Activated CD4-positive, alpha-beta T cell treated with anti-CD3 and anti-CD28 coated beads, Interleukin-2, amount 10 ng/mL, durations not matched to agents 7 days and 5 days (primary cell): ENCODE measurements around the gene GABRB2. TPM values are rescaled to one million over a fixed set of nuclear protein-coding genes. Genes with fewer than 3 reads are reported as not detected.

Experiments
- CTCF ChIA-PET: fragments of 350-600 bp; sonication (Branson Sonifier 250); formaldehyde crosslinking; loops from one replicate; lab custom pipeline; 2021; ENCODE audit warnings: antibody characterized with exemption; lab: Charles Lee
- POLR2A ChIA-PET: fragments of 350-600 bp; sonication (Branson Sonifier 250); formaldehyde crosslinking; loops from one replicate; lab custom pipeline; 2021; ENCODE audit warnings: antibody characterized with exemption; lab: Charles Lee
- DNase-seq: peaks from one replicate; pipeline ENCODE4 v3.0.0-alpha.2; 2020
- H3K27ac Mint-ChIP-seq: one replicate; pipeline ENCODE4 v1.8.0; 2021; ENCODE audit warnings: mild to moderate bottlenecking, moderate library complexity, mixed read lengths
- H3K27me3 Mint-ChIP-seq: one replicate; pipeline ENCODE4 v1.8.0; 2021; ENCODE audit warnings: mixed read lengths
- H3K36me3 Mint-ChIP-seq: one replicate; pipeline ENCODE4 v1.8.0; 2021; ENCODE audit warnings: low read depth, mixed read lengths
- H3K4me1 Mint-ChIP-seq: one replicate; pipeline ENCODE4 v1.8.0; 2021; ENCODE audit warnings: mixed read lengths
- H3K4me3 Mint-ChIP-seq: one replicate; pipeline ENCODE4 v1.8.0; 2021; ENCODE audit warnings: mild to moderate bottlenecking, moderate library complexity, mixed read lengths
- H3K9me3 Mint-ChIP-seq: one replicate; pipeline ENCODE4 v1.8.0; 2021; ENCODE audit warnings: mixed read lengths
- total RNA-seq, 2 experiments: library from RNA; stranded (reverse); gene quantifications; one replicate each; pipeline ENCODE4 v1.2.3, GENCODE V29; 2021

Gene GABRB2
- total RNA-seq, 2 experiments from 2014 or later = not detected

GRCh38 chr5:161399996-161400562 is 146.4 kb downstream of the GABRB2 start:
- CTCF ChIA-PET = no interaction called here
- H3K4me1 Mint-ChIP-seq = no peaks in the 10 kb centered on the region
- no peaks in the 10 kb centered on the region for H3K27me3 Mint-ChIP-seq

GRCh38 chr5:161397448-161397847 is 149.1 kb downstream of the GABRB2 start:
- no peaks in the 10 kb centered on the region for H3K9me3 Mint-ChIP-seq
- no peak overlapping the region for H3K27ac Mint-ChIP-seq
- H3K4me1 Mint-ChIP-seq = no peaks in the 10 kb centered on the region
- DNase-seq = no peak
- no peaks in the 10 kb centered on the region for H3K36me3 Mint-ChIP-seq
- ChIA-PET POLR2A (no interaction called here), CTCF (no interaction called here)
- no peak overlapping the region for H3K4me3 Mint-ChIP-seq
- no peaks in the 10 kb centered on the region for H3K27me3 Mint-ChIP-seq

More at GRCh38 chr5:161399996-161400562, 146.4 kb downstream of the GABRB2 start:
- H3K36me3 Mint-ChIP-seq = no peaks in the 10 kb centered on the region
- H3K27ac Mint-ChIP-seq = no peak overlapping the region
- POLR2A ChIA-PET = no interaction called here
- no peaks in the 10 kb centered on the region for H3K9me3 Mint-ChIP-seq
- DNase-seq = no peak
- H3K4me3 Mint-ChIP-seq = no peak overlapping the region

- no peak for DNase-seq
- Mint-ChIP-seq H3K4me3 (no peak overlapping the region), H3K27me3 (no peaks in the 10 kb centered on the region), H3K36me3 (no peaks in the 10 kb centered on the region), H3K4me1 (no peaks in the 10 kb centered on the region), H3K9me3 (no peaks in the 10 kb centered on the region), H3K27ac (no peak overlapping the region)
- POLR2A ChIA-PET = no interaction called here
- CTCF ChIA-PET = no interaction called here
Observed at GRCh38 chr5:161396171-161396570, 150.4 kb downstream of the GABRB2 start.

- CTCF ChIA-PET = no interaction called here
- H3K27me3 Mint-ChIP-seq = no peaks in the 10 kb centered on the region
- H3K4me1 Mint-ChIP-seq = no peaks in the 10 kb centered on the region
- no peak overlapping the region for H3K27ac Mint-ChIP-seq
- POLR2A ChIA-PET = no interaction called here
- H3K36me3 Mint-ChIP-seq = no peaks in the 10 kb centered on the region
- no peak for DNase-seq
- no peaks in the 10 kb centered on the region for H3K9me3 Mint-ChIP-seq
- H3K4me3 Mint-ChIP-seq = no peak overlapping the region
Observed at GRCh38 chr5:161391724-161392123, 154.8 kb downstream of the GABRB2 start.

DNA sequence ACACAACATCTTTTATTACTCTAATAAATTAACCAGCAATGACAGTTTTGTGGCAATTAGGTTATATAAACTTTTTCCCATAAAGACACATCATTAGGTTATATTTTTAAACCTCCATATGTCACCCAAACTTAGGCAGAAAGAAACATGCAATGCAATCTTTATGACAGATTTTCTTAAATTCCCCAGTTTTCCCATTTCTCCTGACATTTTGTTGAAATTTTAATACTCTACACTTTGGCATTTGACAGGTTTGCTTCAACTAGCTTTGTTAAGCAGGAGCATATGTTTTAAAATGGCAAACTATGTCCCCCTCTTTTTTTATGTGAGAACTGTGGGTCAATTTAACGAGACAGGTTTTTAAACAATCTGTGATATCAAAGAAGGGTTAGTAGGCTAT is 155.5 kb downstream of the GABRB2 start:
- DNase-seq = no peak
- Mint-ChIP-seq H3K27me3 (no peaks in the 10 kb centered on the region), H3K4me1 (no peaks in the 10 kb centered on the region), H3K27ac (no peak overlapping the region), H3K4me3 (no peak overlapping the region), H3K9me3 (no peaks in the 10 kb centered on the region), H3K36me3 (no peaks in the 10 kb centered on the region)
- POLR2A ChIA-PET = no interaction called here
- CTCF ChIA-PET = no interaction called here

DNA sequence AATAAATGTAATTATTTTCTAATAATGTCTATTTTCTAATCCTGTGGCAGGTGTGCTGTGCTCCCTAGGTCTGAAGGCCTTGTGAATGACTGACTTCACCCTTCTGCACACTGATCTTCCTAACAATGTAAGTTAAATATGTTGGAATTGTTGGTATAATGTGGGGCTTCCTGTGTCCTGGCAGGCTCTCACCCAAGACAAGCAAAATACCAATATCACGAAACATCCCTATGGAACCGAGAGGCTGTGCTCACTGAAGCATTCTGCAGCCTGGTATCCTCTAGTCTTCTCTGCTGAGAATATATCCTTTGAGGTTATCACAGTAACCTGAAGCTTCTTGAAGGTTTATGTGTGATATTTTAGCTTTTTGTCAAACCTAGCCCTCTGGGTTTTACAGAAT is 159.4 kb downstream of the GABRB2 start:
- Mint-ChIP-seq H3K4me1 (no peaks in the 10 kb centered on the region), H3K4me3 (no peak overlapping the region), H3K27me3 (no peaks in the 10 kb centered on the region), H3K9me3 (no peaks in the 10 kb centered on the region), H3K27ac (no peak overlapping the region), H3K36me3 (no peaks in the 10 kb centered on the region)
- DNase-seq = no peak
- CTCF ChIA-PET = no interaction called here
- POLR2A ChIA-PET = no interaction called here

- POLR2A ChIA-PET = no interaction called here
- Mint-ChIP-seq H3K36me3 (no peaks in the 10 kb centered on the region), H3K27me3 (no peaks in the 10 kb centered on the region), H3K4me1 (no peaks in the 10 kb centered on the region), H3K9me3 (no peaks in the 10 kb centered on the region), H3K27ac (no peak overlapping the region), H3K4me3 (no peak overlapping the region)
- CTCF ChIA-PET = no interaction called here
- DNase-seq = no peak
Observed at GRCh38 chr5:161385027-161385426, 161.5 kb downstream of the GABRB2 start.

DNA sequence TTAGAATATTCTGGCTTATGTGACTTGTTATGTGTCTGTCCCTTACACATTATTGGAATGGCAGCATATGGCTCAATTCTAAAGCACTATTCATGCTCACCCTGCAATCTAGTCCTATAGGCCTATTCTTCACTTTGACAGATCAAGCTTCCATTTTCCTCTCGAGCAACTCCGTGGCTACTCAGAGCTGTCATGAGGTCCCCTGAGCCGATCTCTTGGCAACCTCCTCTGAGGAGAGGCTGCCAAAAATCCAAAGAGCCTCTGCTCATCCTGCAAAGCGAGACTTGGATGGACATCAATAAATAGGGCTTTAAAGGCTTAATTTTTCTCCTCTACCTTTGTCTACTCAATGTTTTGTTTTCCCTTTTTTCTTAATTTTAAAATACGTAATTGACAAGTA is 163.8 kb downstream of the GABRB2 start:
- no peaks in the 10 kb centered on the region for H3K4me1 Mint-ChIP-seq
- no peak overlapping the region for H3K27ac Mint-ChIP-seq
- no peak overlapping the region for H3K4me3 Mint-ChIP-seq
- H3K9me3 Mint-ChIP-seq = no peaks in the 10 kb centered on the region
- DNase-seq = no peak
- ChIA-PET POLR2A (no interaction called here), CTCF (no interaction called here)
- H3K27me3 Mint-ChIP-seq = no peaks in the 10 kb centered on the region
- no peaks in the 10 kb centered on the region for H3K36me3 Mint-ChIP-seq

DNA sequence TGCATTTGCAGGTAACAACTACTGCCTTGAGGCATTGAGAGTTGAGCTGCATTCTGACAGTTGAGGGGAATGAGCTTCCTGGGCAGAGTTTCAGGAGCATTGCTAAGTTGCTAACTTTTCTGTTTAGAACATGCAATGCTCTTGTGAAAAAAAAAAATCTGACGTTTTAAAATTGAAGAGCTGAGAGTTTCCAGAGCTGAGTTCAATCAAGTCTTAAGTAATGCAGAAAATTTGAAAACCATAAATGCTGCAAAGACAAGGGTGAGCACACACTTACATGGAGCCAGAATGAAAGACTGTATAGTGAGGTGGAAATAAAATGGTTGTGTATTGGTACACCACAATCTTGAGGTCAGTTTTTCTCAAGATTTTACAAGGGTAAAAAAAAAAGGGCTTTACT is 166.0 kb downstream of the GABRB2 start:
- CTCF ChIA-PET = no interaction called here
- no peak overlapping the region for H3K4me3 Mint-ChIP-seq
- H3K4me1 Mint-ChIP-seq = no peaks in the 10 kb centered on the region
- H3K27me3 Mint-ChIP-seq = no peaks in the 10 kb centered on the region
- no peaks in the 10 kb centered on the region for H3K9me3 Mint-ChIP-seq
- no peak overlapping the region for H3K27ac Mint-ChIP-seq
- POLR2A ChIA-PET = no interaction called here
- H3K36me3 Mint-ChIP-seq = no peaks in the 10 kb centered on the region
- DNase-seq = no peak

- POLR2A ChIA-PET = no interaction called here
- no peaks in the 10 kb centered on the region for H3K27me3 Mint-ChIP-seq
- no peaks in the 10 kb centered on the region for H3K36me3 Mint-ChIP-seq
- no peaks in the 10 kb centered on the region for H3K9me3 Mint-ChIP-seq
- CTCF ChIA-PET = no interaction called here
- DNase-seq = no peak
- no peak overlapping the region for H3K27ac Mint-ChIP-seq
- no peak overlapping the region for H3K4me3 Mint-ChIP-seq
- no peaks in the 10 kb centered on the region for H3K4me1 Mint-ChIP-seq
Observed at GRCh38 chr5:161378701-161379100, 167.8 kb downstream of the GABRB2 start.

DNA sequence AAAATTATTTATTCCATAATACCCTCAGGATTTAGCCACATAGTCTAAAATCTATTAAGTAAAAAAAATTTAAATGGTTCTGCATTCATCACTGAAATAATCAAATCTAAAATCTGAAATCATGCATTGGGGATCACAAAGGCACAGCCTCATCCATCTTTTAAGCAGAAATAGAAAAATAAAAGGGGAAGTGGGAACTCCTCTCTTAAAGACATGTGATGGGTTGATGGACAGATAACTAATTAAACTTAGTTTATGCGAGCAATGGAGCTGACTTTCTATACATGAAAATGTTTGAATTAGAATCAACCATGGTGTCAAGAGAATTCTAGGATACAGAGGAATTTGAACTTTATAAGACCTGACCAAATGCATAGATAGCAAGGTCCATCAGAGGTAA is 170.5 kb downstream of the GABRB2 start:
- Mint-ChIP-seq H3K4me1 (no peaks in the 10 kb centered on the region), H3K4me3 (no peak overlapping the region), H3K27me3 (no peaks in the 10 kb centered on the region), H3K27ac (no peak overlapping the region), H3K9me3 (no peaks in the 10 kb centered on the region), H3K36me3 (no peaks in the 10 kb centered on the region)
- ChIA-PET POLR2A (no interaction called here), CTCF (no interaction called here)
- DNase-seq = no peak

GRCh38 chr5:161373345-161373707 is 173.2 kb downstream of the GABRB2 start:
- Mint-ChIP-seq H3K4me1 (no peaks in the 10 kb centered on the region), H3K27ac (no peak overlapping the region), H3K9me3 (no peaks in the 10 kb centered on the region), H3K27me3 (no peaks in the 10 kb centered on the region), H3K36me3 (no peaks in the 10 kb centered on the region), H3K4me3 (no peak overlapping the region)
- CTCF ChIA-PET = no interaction called here
- DNase-seq = no peak
- POLR2A ChIA-PET = no interaction called here

DNA sequence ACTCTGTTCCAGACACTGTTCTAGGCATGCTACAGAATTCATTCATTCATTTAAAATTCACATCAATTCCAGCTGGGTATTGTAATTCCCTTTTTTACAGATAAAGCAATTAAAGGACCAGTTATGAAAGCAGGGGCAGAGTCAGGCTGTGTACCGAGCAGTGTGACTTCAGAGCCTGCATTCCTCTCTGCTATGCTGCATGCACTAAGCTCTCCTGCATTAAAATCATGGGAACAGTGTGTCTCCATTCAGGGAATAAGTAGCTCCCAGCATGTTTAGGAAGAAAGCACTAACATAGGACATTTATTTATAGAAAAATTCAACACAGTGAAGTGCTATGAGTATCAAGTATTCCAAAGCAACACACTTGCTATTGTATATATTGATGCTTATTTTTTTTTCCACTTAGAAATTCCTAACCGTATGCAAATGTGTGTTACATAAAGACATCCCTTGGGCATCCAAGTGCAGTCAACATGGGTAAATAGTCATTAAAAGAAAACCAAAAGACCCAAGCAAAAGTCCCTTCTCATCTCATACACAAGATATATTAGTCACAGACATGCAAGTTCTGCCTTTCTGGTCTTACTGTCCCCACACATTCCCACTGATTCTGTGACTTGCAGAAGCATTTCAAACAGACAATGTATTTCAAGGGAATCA is 173.7 kb downstream of the GABRB2 start:
- Mint-ChIP-seq H3K27me3 (no peaks in the 10 kb centered on the region), H3K4me1 (no peaks in the 10 kb centered on the region), H3K36me3 (no peaks in the 10 kb centered on the region), H3K9me3 (no peaks in the 10 kb centered on the region), H3K27ac (no peak overlapping the region), H3K4me3 (no peak overlapping the region)
- DNase-seq = no peak
- CTCF ChIA-PET = no interaction called here
- POLR2A ChIA-PET = no interaction called here

DNA sequence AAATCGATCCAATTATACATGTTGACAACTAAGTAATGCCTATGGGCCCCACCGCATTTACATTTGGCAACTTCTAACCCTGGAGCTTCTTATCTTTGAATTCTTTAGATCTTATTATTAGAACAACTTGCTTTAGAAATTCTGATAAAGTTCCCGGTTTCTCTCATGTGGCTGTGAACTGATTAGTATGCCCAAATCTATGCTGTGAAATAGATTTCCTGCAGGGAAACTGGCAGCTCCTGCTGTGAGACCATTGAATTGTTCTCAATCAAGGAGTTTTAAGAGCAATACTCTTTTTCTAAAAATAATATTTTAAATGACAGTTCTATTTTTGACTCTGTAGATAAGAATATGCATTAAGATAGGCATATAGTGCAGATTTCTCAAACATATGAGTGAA is 177.5 kb downstream of the GABRB2 start:
- Mint-ChIP-seq H3K36me3 (no peaks in the 10 kb centered on the region), H3K4me3 (no peak overlapping the region), H3K9me3 (no peaks in the 10 kb centered on the region), H3K27ac (no peak overlapping the region), H3K27me3 (no peaks in the 10 kb centered on the region), H3K4me1 (no peaks in the 10 kb centered on the region)
- CTCF ChIA-PET = no interaction called here
- DNase-seq = no peak
- POLR2A ChIA-PET = no interaction called here
